GM21723 (cell line): ENCODE results near the gene OR7C1.
"Not testable (repeated sequence)": the region's sequence is repeated elsewhere in the genome, so short reads cannot be mapped to it uniquely, and the experiment has no call there.

ENCODE experiments used
- ATAC-seq: cut with Tn5 transposase; IDR thresholded peaks from one replicate; pipeline ENCODE4 v1.9.1; 2021; ENCODE audit warnings: mild to moderate bottlenecking, moderate library complexity; ENCODE audit not compliant: unreplicated experiment

The OR7C1 gene

GRCh38 chr19:14768001-14768400 lies 67.0 kb downstream of the OR7C1 start:
- ATAC-seq: no peak

DNA sequence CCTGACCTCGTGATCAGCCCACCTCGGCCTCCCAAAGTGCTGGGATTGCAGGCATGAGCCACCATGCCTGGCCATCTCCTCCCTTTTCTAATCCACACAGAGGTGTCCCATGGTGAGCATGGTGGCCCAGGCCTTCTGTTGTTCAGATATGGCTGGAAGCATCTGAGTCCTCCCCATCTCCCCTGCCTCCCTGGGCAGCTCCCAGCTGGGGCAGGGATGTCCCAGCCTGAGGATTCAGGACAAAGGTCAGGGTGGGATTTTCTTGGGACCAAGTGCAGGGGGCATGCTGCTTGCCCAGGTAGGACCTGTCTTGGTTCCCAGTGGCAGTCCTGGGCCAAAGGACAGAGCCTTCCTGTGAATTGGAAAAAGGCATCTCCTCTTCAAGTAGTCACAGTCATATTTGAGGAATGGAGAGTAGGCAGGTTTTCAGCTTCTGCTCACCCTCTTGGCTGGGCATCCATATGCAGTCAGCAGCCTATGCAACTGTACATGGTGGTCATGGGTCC lies 67.5 kb downstream of the OR7C1 start:
- no peak for ATAC-seq

DNA sequence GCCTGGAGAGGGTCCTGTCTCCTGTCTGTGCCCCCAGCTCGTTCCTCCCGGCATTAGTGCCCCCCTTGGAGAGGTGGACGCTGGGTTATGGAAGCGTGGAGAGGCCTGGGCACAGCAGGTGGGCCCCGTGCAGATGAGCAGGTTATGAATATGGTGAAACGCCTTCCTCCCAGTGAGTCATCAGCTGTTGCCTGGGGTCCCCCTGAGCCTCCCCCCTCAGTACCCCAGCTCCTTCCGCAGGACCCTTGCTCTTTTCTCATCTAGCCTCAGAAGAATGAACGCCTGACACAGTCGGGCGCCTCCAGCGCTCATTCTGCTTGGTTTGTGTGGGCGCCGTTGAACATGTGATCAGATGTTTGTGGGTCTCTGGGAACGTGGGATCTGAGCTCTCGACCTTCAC lies 69.1 kb downstream of the OR7C1 start:
- ATAC-seq: not testable (repeated sequence)

GRCh38 chr19:14765403-14765802 lies 69.6 kb downstream of the OR7C1 start:
- ATAC-seq: not testable (repeated sequence)

DNA sequence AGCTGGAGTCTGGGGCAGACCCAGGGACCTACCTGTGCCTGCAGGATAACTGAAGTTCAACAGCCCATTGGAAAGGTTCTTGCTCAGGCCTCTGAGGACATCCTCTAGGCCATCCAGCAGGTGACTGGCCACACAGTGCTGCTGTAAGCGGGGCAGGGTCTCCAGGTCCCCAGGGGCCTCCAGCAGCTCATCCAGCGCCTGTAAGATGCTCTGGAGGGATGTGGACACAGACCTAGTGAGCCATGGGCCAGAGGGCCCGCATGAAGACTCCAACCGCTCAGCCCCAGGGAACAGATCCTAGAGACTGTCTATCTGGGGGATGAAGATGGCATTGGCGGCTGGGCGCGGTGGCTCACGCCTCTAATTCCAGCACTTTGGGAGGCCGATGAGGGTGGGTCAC lies 70.6 kb downstream of the OR7C1 start:
- ATAC-seq: no peak

DNA sequence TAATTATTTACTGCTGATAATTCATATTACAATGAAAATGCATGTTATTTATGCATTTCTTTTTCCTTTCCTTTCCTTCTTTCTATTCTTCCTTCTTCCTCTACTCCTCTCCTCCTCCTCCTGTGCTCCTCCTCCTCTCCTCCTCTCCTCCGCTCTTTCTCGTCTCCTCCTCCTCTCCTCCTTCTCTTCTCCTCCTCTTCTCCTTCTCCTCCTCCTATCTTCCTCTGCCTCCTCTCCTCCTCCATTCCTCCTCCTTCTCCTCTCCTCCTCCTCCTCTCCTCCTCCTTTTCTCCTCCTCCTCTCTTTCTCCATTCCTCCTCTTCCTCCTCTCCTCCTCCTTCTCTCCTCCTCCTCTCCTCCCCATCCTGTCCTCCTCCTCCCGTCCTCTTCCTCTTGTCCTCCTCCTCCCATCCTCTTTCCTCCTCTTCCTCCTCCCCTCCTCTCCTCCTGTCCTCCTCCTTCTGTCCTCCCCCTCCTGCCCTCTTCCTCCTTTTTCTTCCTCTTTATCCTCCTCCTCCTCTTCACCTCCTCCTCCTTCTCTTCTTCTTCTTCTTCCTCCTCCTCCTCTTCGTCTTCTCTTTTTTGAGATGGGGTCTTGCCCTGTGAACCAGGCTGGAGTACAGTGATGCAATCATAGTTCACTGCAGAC lies 71.4 kb downstream of the OR7C1 start:
- ATAC-seq: no peak

DNA sequence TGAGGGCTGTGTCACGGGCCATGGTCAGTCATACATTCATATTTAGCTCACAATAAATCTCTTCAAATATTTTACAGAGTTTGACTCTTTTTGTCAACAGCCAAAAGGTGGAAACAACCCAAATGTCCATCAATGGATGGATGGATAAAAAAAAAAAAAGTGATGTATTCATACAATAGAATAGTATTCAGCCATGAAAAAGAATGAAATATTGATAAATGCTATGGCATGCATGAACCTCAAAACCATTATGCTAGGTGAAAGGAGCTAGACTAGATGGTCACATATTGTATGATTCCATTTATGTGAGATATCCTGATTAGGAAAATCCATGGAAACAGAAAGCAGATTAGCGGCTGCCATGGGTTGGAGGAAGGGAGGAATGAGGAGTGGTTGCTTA lies 72.9 kb downstream of the OR7C1 start:
- ATAC-seq: no peak

DNA sequence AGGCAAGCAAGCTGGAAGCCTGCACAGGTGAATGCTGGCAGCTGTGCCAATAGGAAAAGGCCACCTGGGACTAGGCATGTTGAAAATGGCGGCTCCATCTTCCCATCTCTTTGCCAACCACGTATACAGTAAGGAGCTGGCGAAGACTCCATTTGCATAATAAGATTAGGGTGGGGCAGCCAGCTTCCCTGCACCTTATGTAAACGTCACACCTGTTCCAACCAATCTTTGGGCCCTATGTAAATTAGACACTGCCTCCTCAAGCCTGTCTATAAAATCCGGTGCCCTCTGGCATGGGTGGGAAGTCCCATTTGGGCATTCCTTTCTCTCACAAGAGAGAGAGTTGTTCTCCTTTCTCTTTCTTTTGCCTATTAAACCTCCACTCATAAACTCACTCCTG lies 73.4 kb downstream of the OR7C1 start:
- ATAC-seq: no peak

DNA sequence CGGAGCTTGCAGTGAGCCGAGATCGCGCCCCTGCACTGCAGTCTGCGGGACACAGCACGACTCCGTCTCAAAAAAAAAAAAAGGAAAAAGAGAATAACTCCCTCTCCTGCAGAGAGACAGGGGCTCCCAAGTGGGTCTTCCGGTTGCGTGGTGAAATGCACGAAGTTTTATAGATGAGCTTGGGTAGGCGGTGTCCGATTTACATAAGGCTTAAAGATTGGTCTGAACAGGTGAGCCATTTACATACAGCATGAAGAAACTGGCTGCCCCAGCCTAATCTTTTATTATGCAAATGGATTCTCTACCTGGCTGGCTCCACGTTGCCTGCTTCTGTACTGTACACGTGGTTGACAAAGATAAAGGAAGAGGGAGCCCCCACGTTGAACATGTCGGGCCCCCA lies 76.2 kb downstream of the OR7C1 start:
- ATAC-seq: no peak

- no peak for ATAC-seq
Observed at GRCh38 chr19:14748601-14749000, 86.4 kb downstream of the OR7C1 start.
